SK-N-SH (cell line): ENCODE data around the gene NAMPT.
"Not testable (repeated sequence)": the region's sequence is repeated elsewhere in the genome, so short reads cannot be mapped to it uniquely, and the experiment has no call there.

Experiments
- CTCF ChIP-seq: fragments of 200-600 bp; sonication (generic); IDR thresholded peaks from 2 replicates; pipeline ENCODE4 v1.6.1; 2017; ENCODE audit warnings: antibody characterized with exemption, mild to moderate bottlenecking, moderate library complexity
- GABPA ChIP-seq: IDR thresholded peaks from 2 replicates; pipeline ENCODE4 v1.4.0; 2012; ENCODE audit warnings: low read depth, mild to moderate bottlenecking

- TF ChIP-seq GABPA, CTCF: not testable (repeated sequence)
Measured at GRCh38 chr7:106324509-106324908, 39.7 kb upstream of the NAMPT start.
